GM12878 (cell line): ENCODE data around the gene FSTL1.

Source experiments
- YY1 ChIP-seq: IDR thresholded peaks from 2 replicates; pipeline ENCODE4 v1.6.1; 2011; ENCODE audit warnings: low read depth, mild to moderate bottlenecking, low read length
- TF ChIP-seq, protein P1 (sequence below), 3 experiments: IDR thresholded peaks in 2 of 3; conservative IDR thresholded peaks in 1 of 3; 2 replicates each; pipeline ENCODE4 v1.5.1; 2011; ENCODE audit warnings: low read depth in 3 of 3, low read length in 3 of 3, mild to moderate bottlenecking in 3 of 3, control low read depth in 2 of 3, moderate library complexity in 2 of 3, inconsistent platforms in 1 of 3, mixed read lengths in 1 of 3; ENCODE audit not compliant: control insufficient read depth in 2 of 3, insufficient read depth in 1 of 3; ENCODE audit errors: extremely low read depth in 1 of 3

DNA sequence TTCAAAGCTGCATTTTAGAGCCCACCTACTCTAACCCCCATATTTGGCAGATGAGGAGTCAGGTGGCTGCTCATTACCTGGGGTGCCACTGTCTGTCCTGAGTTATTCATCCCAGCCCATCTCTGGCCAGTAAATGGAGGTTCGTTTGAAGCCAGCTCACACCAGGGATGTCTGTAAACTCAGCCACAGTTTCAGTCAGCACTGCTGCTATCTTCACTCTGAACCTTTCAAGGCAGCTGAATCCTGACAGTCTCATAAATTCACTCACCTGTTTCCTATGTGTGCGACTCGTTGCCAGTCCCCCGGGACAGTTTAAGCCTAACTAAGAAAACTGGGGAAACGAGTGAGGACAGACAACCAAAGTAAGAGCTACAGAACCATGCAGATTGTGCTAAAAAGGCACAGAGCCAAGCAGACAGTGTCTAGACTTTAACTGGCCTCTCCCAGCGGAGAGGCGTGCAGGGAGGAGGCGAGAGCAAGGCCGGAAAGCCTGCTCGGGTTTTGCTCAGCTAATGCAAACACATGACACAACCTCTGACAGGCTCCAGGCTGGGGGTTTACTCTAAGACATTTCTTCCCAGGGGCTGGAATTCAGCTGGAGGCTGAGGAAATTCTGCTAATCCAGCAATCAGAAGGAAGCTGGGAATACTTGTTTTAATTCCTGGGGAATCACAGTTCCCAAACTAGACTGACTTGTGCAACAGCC is 12.0 kb downstream of the FSTL1 start:
- TF ChIP-seq YY1 = no peak
- TF ChIP-seq, protein P1, sequence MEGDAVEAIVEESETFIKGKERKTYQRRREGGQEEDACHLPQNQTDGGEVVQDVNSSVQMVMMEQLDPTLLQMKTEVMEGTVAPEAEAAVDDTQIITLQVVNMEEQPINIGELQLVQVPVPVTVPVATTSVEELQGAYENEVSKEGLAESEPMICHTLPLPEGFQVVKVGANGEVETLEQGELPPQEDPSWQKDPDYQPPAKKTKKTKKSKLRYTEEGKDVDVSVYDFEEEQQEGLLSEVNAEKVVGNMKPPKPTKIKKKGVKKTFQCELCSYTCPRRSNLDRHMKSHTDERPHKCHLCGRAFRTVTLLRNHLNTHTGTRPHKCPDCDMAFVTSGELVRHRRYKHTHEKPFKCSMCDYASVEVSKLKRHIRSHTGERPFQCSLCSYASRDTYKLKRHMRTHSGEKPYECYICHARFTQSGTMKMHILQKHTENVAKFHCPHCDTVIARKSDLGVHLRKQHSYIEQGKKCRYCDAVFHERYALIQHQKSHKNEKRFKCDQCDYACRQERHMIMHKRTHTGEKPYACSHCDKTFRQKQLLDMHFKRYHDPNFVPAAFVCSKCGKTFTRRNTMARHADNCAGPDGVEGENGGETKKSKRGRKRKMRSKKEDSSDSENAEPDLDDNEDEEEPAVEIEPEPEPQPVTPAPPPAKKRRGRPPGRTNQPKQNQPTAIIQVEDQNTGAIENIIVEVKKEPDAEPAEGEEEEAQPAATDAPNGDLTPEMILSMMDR (IDR thresholded peaks at IDR 0.05 in 2 of 3, conservative IDR thresholded peaks at IDR 0.05 in 1 of 3; ENCODE audit: control insufficient read depth in 2 of 3, extremely low read depth in 1 of 3, insufficient read depth in 1 of 3, low read depth in 3 of 3, low read length in 3 of 3) = no peak
